GM10248 (cell line): ENCODE results near the gene ANO7.

Experiments
- CTCF ChIA-PET: fragments of 300-600 bp; sonication (Branson Sonifier 250); formaldehyde crosslinking; extraction: SDS; loops from one replicate; lab custom pipeline; 2021; ENCODE audit warnings: antibody characterized with exemption; lab: Yijun Ruan, JAX
- POLR2A ChIA-PET: fragments of 350-650 bp; sonication (Branson Sonifier 250); formaldehyde crosslinking; extraction: SDS; loops from one replicate; lab custom pipeline; 2020; ENCODE audit warnings: antibody characterized with exemption; lab: Yijun Ruan, JAX
- DNase-seq: peaks from one replicate; pipeline ENCODE4 v3.0.0; 2012; ENCODE audit errors: extremely low spot score
- CTCF ChIP-seq: IDR thresholded peaks from 2 replicates; pipeline ENCODE4 v1.5.1; 2012; ENCODE audit warnings: mild to moderate bottlenecking, low read depth; ENCODE audit errors: extremely low read depth, missing control alignments, control extremely low read depth

The ANO7 gene

GRCh38 chr2:241202681-241203080, 14.2 kb downstream of the ANO7 start:
- TF ChIP-seq CTCF, result no peak
- POLR2A ChIA-PET, result no interaction called here
- DNase-seq, result no peak

GRCh38 chr2:241203218-241204009, 14.9 kb downstream of the ANO7 start:
- POLR2A ChIA-PET, result no interaction called here
- CTCF ChIA-PET, result interaction anchor here (0.9 to 1.3 kb wide), 2 partner anchors 8 to 16 kb away, joined by 3 read pairs; no protein-coding TSS in a partner anchor
- TF ChIP-seq CTCF, result no peak
- DNase-seq, result no peak

More at GRCh38 chr2:241202681-241203080, 14.2 kb downstream of the ANO7 start:
- CTCF ChIA-PET, result no interaction called here

GRCh38 chr2:241204010-241204384, 15.5 kb downstream of the ANO7 start:
- ChIA-PET CTCF (interaction anchor here (0.9 to 1.3 kb wide), 2 partner anchors 8 to 15 kb away, joined by 3 read pairs; no protein-coding TSS in a partner anchor), POLR2A (interaction anchor here (0.6 kb wide), 1 partner anchor 72 kb away, joined by 7 read pairs; no protein-coding TSS in a partner anchor)
- no peak for DNase-seq
- TF ChIP-seq CTCF, result no peak

- ChIA-PET POLR2A (interaction anchor here (0.6 kb wide), 1 partner anchor 73 kb away, joined by 7 read pairs; no protein-coding TSS in a partner anchor), CTCF (interaction anchor here (0.9 kb wide), 1 partner anchor 9 kb away, joined by 3 read pairs; no protein-coding TSS in a partner anchor)
- DNase-seq, result no peak
- no peak for TF ChIP-seq CTCF
These were observed 16.0 kb downstream of the ANO7 start for GRCh38 chr2:241204490-241204889.

- POLR2A ChIA-PET, result no interaction called here
- no peak for TF ChIP-seq CTCF
- DNase-seq, result no peak
These were observed 16.6 kb downstream of the ANO7 start for GRCh38 chr2:241205086-241205485.

GRCh38 chr2:241207151-241207550, 18.7 kb downstream of the ANO7 start:
- no peak for TF ChIP-seq CTCF
- CTCF ChIA-PET, result interaction anchor here (0.6 to 1.2 kb wide), 2 partner anchors 10 to 389 kb away, joined by 3 to 5 read pairs; no protein-coding TSS in a partner anchor
- DNase-seq, result no peak
- POLR2A ChIA-PET, result no interaction called here

More at GRCh38 chr2:241205086-241205485, 16.6 kb downstream of the ANO7 start:
- CTCF ChIA-PET, result no interaction called here
